Raji (cell line): ENCODE results near the gene SLC25A21.

ENCODE experiments used
- POLR2A ChIP-seq: IDR thresholded peaks from 2 replicates; pipeline ENCODE4 v1.6.1; 2011; ENCODE audit warnings: low read depth, low read length, control low read depth; ENCODE audit not compliant: insufficient read depth

The SLC25A21 gene

GRCh38 chr14:36750244-36750643, 422.2 kb downstream of the SLC25A21 start:
- TF ChIP-seq POLR2A, result no peak

GRCh38 chr14:36748610-36749213, 423.7 kb downstream of the SLC25A21 start:
- TF ChIP-seq POLR2A, result no peak

DNA sequence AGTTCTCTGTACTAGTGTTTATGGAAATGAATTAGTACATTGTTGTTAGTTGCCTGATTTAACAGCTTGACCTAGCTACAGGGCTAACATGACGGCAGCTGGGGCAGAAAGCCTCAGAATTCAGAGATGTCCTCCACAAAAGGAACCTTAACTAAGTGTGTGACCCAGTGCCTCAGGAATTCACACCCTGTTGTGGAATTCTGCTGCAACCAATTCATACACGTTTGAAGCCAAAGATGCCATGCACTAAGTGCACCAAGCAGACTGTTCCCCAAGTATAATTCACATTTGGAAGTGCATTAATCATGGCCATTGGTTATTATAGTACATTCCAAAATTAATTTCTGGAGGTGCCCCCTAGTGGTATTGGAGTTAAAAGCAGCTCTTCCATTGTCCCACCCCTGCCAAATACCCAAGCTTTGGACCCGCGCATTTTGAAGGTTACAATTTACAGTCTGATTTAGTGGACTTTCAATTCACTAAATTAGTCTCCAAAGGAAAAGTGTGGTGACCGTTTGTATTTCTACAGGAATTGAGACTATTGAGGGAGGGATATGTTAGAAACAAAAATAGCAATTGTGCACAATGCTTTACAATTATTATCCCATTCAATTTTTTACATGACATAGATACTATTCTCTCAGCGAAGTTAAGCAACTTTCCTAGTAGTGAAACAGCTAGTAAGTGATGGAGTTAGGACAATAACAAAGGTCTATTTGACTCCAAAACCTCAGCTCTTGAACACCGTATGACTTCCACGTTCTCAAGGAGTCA, 424.8 kb downstream of the SLC25A21 start:
- TF ChIP-seq POLR2A, result no peak

GRCh38 chr14:36746872-36747271, 425.5 kb downstream of the SLC25A21 start:
- no peak for TF ChIP-seq POLR2A

GRCh38 chr14:36741858-36742257, 430.5 kb downstream of the SLC25A21 start:
- no peak for TF ChIP-seq POLR2A

DNA sequence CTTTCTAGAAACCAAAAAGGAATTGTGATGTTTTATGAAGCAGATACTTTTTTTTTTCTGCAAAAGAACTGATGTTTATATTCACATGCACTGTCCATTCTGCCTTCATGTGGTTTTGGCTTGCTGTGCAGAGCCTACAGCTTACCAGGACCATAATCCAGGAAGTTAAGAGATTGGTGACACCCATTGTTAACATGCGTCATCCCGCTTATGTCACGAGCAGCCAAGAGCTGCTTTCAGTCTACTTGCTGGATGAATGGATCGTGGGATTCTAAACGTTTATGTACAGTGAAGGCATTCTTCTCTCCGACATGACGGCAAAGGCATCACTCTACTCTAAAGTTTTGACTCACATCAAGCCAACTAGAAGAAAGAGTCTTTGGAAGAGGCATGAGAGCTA, 434.1 kb downstream of the SLC25A21 start:
- TF ChIP-seq POLR2A, result no peak

DNA sequence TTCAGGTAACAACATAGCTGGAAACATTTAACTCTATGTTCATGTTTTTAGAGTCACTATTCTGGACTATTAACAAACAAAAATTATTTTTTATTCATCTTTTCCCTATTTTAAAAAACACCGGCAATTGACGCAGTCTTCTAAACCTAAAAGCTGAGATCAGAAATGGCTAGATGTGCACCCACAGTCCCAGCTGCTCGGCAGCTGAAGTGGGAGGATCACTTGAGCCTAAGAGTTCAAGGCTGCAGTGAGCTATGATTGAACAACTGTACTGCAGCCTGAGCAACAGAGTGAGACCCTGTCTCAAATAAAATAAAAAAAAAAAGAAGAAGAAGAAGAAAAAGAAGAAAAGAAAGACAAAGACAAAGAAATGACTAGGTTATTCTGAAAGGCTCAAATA, 446.3 kb downstream of the SLC25A21 start:
- TF ChIP-seq POLR2A, result no peak

GRCh38 chr14:36724162-36724561, 448.2 kb downstream of the SLC25A21 start:
- TF ChIP-seq POLR2A, result no peak

GRCh38 chr14:36723530-36723929, 448.9 kb downstream of the SLC25A21 start:
- no peak for TF ChIP-seq POLR2A

- no peak for TF ChIP-seq POLR2A
Measured at GRCh38 chr14:36721877-36722276, 450.5 kb downstream of the SLC25A21 start.

DNA sequence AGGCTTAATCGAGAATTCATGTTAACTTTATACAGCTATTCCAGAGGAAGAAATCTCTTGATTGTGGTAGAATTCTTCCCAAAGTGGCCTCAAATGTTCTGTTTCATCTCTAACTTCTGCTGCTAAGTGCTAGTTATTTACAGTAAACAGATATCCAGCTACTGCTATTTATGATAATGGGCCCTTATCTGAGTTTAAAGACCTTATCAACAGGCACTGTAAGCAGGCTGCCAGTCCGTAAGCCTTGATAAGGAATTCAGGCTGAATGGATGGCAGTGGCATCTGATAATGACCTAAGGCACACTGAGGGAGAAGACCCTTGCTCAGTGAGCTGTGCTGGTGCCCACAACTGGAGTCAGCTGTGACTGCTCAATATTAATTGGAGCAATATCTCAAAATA, 451.7 kb downstream of the SLC25A21 start:
- TF ChIP-seq POLR2A, result no peak

DNA sequence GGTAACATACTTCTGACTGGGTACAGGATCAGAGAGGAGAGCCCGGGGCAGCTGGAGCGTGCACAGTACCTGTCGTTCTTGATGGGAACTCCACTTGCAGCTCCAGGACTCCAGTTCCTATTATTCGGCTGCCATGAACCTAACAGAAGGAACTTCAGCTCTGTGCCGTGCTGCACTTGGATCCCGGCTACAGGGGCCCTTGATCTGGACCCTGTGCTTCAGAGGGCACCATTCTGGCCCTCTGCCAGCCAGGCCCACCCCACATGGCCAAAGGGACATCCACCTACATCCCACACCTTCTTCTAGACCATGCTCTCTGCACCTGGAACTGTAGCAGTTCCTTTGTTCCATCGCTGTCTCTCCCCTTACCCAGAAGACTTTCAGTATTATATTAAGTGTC, 452.6 kb downstream of the SLC25A21 start:
- no peak for TF ChIP-seq POLR2A

GRCh38 chr14:36718216-36718615, 454.2 kb downstream of the SLC25A21 start:
- no peak for TF ChIP-seq POLR2A

DNA sequence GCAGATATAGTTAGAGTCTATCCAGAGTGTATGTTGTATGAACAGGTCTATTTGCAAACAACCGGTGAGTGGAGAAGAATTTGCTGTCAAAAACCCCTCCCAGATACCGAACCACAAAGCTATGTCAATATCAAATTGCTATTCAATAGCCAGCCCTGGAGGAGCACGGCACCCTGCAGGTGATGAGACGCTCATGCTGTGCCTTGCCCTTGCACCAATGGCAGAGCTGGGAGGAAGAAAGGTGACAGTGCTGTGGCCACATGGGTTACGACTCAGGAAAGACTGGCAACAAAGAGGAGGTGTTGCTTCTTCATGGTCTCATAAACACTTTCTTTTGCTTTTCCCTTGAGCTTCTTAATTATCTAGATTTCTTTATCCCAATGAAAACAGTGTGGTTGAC, 455.0 kb downstream of the SLC25A21 start:
- TF ChIP-seq POLR2A, result no peak

- no peak for TF ChIP-seq POLR2A
Measured at GRCh38 chr14:36716614-36717184, 455.7 kb downstream of the SLC25A21 start.

DNA sequence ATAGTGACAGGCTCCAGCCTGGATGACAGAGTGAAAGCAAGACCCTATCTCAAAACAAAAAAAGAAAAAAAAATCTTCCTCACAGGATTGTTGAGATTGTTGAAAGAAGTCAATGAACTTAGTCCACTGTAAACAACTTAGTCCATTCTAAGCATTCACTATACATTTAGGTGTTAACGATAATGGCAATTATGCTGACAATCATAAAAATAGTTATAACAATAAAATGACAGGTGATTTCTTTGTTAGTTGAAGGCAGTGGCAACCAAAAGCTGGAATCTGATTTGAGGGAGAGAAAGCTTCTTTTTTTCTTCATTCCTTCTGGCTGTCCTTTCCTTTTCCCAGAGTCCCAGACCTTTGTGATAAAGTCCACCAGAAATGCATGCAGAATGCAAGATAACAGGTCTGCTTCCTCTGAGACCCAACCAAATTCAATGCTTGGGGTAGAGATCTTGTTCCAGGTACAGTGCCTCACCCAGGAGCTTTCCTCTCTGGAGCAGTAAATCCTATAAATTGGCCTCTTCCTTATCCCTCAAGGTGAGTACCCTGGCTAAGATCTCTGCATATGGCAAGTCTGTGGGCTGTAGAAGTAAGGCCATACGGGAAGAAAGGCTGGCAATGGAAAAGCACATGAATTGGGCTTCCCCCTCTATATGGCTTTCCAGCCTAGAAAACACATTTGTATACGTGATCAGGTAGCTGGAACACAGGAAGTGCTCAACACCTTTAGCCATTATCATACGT, 458.3 kb downstream of the SLC25A21 start:
- no peak for TF ChIP-seq POLR2A

DNA sequence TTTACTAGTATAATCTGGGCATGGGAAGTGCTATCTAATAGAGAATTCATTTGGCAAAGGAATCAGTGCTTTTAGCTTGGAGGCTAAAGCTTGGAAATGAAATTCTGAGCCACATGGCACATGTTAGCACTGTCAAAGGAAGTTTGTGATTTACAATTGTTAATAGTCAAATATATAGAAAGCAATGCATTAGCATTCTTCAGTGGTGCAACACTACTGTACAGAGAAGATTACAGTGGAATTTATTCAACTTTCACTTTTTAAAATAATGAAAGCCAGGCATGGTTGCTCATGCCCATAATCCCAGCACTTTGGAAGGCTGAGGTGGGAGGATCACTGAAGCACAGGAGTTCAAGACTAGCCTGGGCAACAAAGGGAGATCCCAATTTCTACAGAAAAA, 464.8 kb downstream of the SLC25A21 start:
- no peak for TF ChIP-seq POLR2A
